ENCODE results near the gene SRPK2.

DNA sequence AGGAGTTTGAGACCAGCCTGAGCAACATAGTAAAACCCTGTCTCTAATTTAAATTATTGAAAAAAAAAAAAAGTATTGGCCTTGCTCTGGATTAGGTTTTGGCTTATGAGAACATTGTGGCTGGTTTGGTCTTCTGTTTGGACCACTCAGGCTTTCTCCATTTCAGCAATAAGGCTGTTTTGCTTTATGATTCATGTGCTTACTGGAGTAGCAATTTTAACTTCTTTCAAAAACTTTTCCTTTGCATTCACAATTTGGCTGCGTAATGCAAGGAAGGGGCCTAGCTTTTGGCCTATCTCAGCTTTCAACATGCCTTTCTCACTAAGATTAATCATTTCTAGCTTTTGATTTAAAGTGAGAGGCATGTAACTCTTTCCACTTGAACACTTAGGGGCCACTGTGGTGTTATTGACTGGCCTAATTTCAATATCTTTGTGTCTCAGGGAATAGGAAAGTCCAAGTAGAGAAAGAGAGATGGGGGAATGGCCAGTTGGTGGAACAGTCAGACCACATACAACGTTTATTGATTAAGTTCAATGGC, 38.0 kb upstream of the SRPK2 start:
- TF ChIP-seq, protein P1, sequence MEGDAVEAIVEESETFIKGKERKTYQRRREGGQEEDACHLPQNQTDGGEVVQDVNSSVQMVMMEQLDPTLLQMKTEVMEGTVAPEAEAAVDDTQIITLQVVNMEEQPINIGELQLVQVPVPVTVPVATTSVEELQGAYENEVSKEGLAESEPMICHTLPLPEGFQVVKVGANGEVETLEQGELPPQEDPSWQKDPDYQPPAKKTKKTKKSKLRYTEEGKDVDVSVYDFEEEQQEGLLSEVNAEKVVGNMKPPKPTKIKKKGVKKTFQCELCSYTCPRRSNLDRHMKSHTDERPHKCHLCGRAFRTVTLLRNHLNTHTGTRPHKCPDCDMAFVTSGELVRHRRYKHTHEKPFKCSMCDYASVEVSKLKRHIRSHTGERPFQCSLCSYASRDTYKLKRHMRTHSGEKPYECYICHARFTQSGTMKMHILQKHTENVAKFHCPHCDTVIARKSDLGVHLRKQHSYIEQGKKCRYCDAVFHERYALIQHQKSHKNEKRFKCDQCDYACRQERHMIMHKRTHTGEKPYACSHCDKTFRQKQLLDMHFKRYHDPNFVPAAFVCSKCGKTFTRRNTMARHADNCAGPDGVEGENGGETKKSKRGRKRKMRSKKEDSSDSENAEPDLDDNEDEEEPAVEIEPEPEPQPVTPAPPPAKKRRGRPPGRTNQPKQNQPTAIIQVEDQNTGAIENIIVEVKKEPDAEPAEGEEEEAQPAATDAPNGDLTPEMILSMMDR (IDR thresholded peaks at IDR 0.05) = no peak
- no peak for TF ChIP-seq EZH2 (IDR thresholded peaks at IDR 0.05; ENCODE audit: borderline replicate concordance, insufficient read depth, low read depth, low read length, poor library complexity, severe bottlenecking)
